IMR-90 (cell line): ENCODE results near the gene ZNRF3. TPM values are rescaled to one million over a fixed set of nuclear protein-coding genes. Genes with fewer than 3 reads are reported as not detected.
"Not testable (repeated sequence)": the region's sequence is repeated elsewhere in the genome, so short reads cannot be mapped to it uniquely, and the experiment has no call there.

Experiments
- ATAC-seq: fragments of 200-7000 bp; cut with Tn5 transposase; 2 replicates; pipeline ENCODE4 v1.9.1; 2020; ENCODE audit warnings: low read depth, mild to moderate bottlenecking, moderate library complexity
- BruUV-seq: library from RNA; stranded (reverse); fragments of 400-500 nt; replicated peaks from 2 replicates; lab custom pipeline; 2021; lab: Mats Ljungman, UMichigan
- CTCF ChIA-PET: fragments of 300-600 bp; formaldehyde crosslinking; extraction: SDS; loops from one replicate; lab custom pipeline; 2021; ENCODE audit warnings: antibody characterized with exemption; lab: Yijun Ruan, JAX
- POLR2A ChIA-PET: fragments of 300-600 bp; sonication (Branson Sonifier 250); formaldehyde crosslinking; loops from one replicate; lab custom pipeline; 2022; ENCODE audit warnings: antibody characterized with exemption; ENCODE audit not compliant: unreplicated experiment; lab: Charles Lee
- DNase-seq: peaks from one replicate; pipeline ENCODE4 v3.0.0; 2013
- H2AFZ ChIP-seq: replicated peaks from 2 replicates; pipeline ENCODE3; 2013; ENCODE audit warnings: low read length, mild to moderate bottlenecking; ENCODE audit not compliant: poor library complexity
- H2AK5ac ChIP-seq: 2 replicates; pipeline ENCODE4 v1.6.1; 2013; ENCODE audit warnings: low read depth, low read length, inconsistent platforms
- H2AK9ac ChIP-seq: replicated peaks from 2 replicates; pipeline ENCODE3; 2013; ENCODE audit warnings: mild to moderate bottlenecking, low read depth, low read length, moderate library complexity; ENCODE audit not compliant: poor library complexity
- H2BK120ac ChIP-seq: 2 replicates; pipeline ENCODE4 v1.6.1; 2013; ENCODE audit warnings: low read depth, low read length, inconsistent platforms
- H2BK15ac ChIP-seq: 3 replicates; pipeline ENCODE4 v1.6.1; 2013; ENCODE audit warnings: low read depth, low read length, inconsistent platforms
- H2BK20ac ChIP-seq: 2 replicates; pipeline ENCODE4 v1.6.1; 2013; ENCODE audit warnings: low read depth, mild to moderate bottlenecking, inconsistent platforms, low read length, moderate library complexity
- H2BK5ac ChIP-seq: 2 replicates; pipeline ENCODE4 v1.6.1; 2013; ENCODE audit warnings: mild to moderate bottlenecking, low read depth, low read length, inconsistent platforms; ENCODE audit not compliant: poor library complexity, severe bottlenecking
- H3K14ac ChIP-seq: replicated peaks from 2 replicates; pipeline ENCODE4 v1.6.1; 2013; ENCODE audit warnings: low read depth, low read length, inconsistent platforms
- H3K18ac ChIP-seq: 2 replicates; pipeline ENCODE4 v1.6.1; 2013; ENCODE audit warnings: low read depth, low read length, control low read depth
- H3K23ac ChIP-seq: 2 replicates; pipeline ENCODE4 v1.6.1; 2013; ENCODE audit warnings: low read depth, low read length, inconsistent platforms
- H3K27ac ChIP-seq: 2 replicates; pipeline ENCODE4 v1.5.1; 2013; ENCODE audit warnings: mild to moderate bottlenecking, control low read depth, low read length; ENCODE audit not compliant: insufficient read depth
- H3K27me3 ChIP-seq: 2 replicates; pipeline ENCODE4 v1.6.1; 2013; ENCODE audit warnings: low read length; ENCODE audit not compliant: control insufficient read depth, insufficient read depth
- H3K36me3 ChIP-seq: 2 replicates; pipeline ENCODE4 v1.6.1; 2013; ENCODE audit warnings: low read length, mixed read lengths; ENCODE audit not compliant: control insufficient read depth, insufficient read depth
- H3K4ac ChIP-seq: 2 replicates; pipeline ENCODE4 v1.6.1; 2013; ENCODE audit warnings: low read depth, low read length, inconsistent platforms
- H3K4me1 ChIP-seq: 2 replicates; pipeline ENCODE4 v1.6.1; 2013; ENCODE audit warnings: low read length, mixed read lengths; ENCODE audit not compliant: control insufficient read depth, insufficient read depth
- H3K4me2 ChIP-seq: 2 replicates; pipeline ENCODE4 v1.6.1; 2013; ENCODE audit warnings: low read depth, mild to moderate bottlenecking, control low read depth, low read length, moderate library complexity
- H3K4me3 ChIP-seq: 2 replicates; pipeline ENCODE4 v1.5.1; 2013; ENCODE audit warnings: low read depth, mild to moderate bottlenecking, control low read depth, low read length, moderate library complexity; ENCODE audit not compliant: insufficient read depth
- H3K56ac ChIP-seq: 2 replicates; pipeline ENCODE4 v1.6.1; 2013; ENCODE audit warnings: low read length, inconsistent platforms; ENCODE audit not compliant: insufficient read depth; ENCODE audit errors: extremely low read depth
- H3K79me1 ChIP-seq, 2 experiments: 2 replicates each; pipeline ENCODE4 v1.6.1; 2013; ENCODE audit warnings: low read length in 2 of 2, inconsistent platforms in 1 of 2, low read depth in 1 of 2
- H3K9ac ChIP-seq: 2 replicates; pipeline ENCODE4 v1.6.1; 2013; ENCODE audit warnings: low read depth, low read length, control low read depth
- H3K9me1 ChIP-seq: 2 replicates; pipeline ENCODE4 v1.6.1; 2013; ENCODE audit warnings: low read length, inconsistent platforms; ENCODE audit not compliant: insufficient read depth
- H3K9me3 ChIP-seq: 2 replicates; pipeline ENCODE4 v1.6.1; 2013; ENCODE audit warnings: low read length; ENCODE audit not compliant: control insufficient read depth, insufficient read depth
- H4K20me1 ChIP-seq: 2 replicates; pipeline ENCODE4 v1.6.1; 2013; ENCODE audit warnings: low read length, inconsistent platforms; ENCODE audit not compliant: insufficient read depth
- H4K5ac ChIP-seq: 2 replicates; pipeline ENCODE4 v1.6.1; 2013; ENCODE audit warnings: mild to moderate bottlenecking, low read depth, low read length, control low read depth
- H4K8ac ChIP-seq, 2 experiments: 2 replicates each; pipeline ENCODE4 v1.6.1; 2013; ENCODE audit warnings: low read depth in 2 of 2, low read length in 2 of 2, control low read depth in 1 of 2, inconsistent platforms in 1 of 2
- H4K91ac ChIP-seq: 2 replicates; pipeline ENCODE4 v1.6.1; 2013; ENCODE audit warnings: low read depth, low read length, inconsistent platforms; ENCODE audit not compliant: insufficient read depth
- BHLHE40 ChIP-seq: fragments of 150-350 bp; IDR thresholded peaks from 2 replicates; pipeline ENCODE4 v1.6.1; 2016; ENCODE audit warnings: mild to moderate bottlenecking, low read depth, low read length
- CEBPB ChIP-seq: IDR thresholded peaks from 2 replicates; pipeline ENCODE4 v1.6.1; 2012; ENCODE audit warnings: low read depth, low read length, improper control_type of control experiment
- FOS ChIP-seq: fragments of 150-350 bp; IDR thresholded peaks from 2 replicates; pipeline ENCODE4 v1.6.1; 2016; ENCODE audit warnings: low read depth, low read length
- MAZ ChIP-seq: IDR thresholded peaks from 2 replicates; pipeline ENCODE4 v1.6.1; 2012; ENCODE audit warnings: low read depth, mild to moderate bottlenecking, low read length, improper control_type of control experiment, moderate library complexity, borderline replicate concordance
- SMC3 ChIP-seq: fragments of 150-350 bp; IDR thresholded peaks from 2 replicates; pipeline ENCODE4 v1.6.1; 2016; ENCODE audit warnings: low read depth, mild to moderate bottlenecking, antibody characterized with exemption, low read length, moderate library complexity
- USF2 ChIP-seq: fragments of 150-350 bp; IDR thresholded peaks from 2 replicates; pipeline ENCODE4 v1.6.1; 2017; ENCODE audit warnings: mild to moderate bottlenecking, antibody characterized with exemption, low read length, low read depth
- WGBS, 2 experiments: methylation state at CpG; one replicate each; pipeline versions ENCODE4 v1.1.5 to v1.1.7; 2013; ENCODE audit warnings: missing lambda C conversion rate in 2 of 2; ENCODE audit not compliant: insufficient read length in 1 of 2; ENCODE audit errors: extremely low coverage in 2 of 2; 5-methylcytosine and 5-hydroxymethylcytosine counted together
- dilution Hi-C: fragments of 300-500 bp; cut with HindIII; formaldehyde crosslinking; loops from one replicate; pipeline ENCODE4 v1.14.3; 2018; ENCODE audit warnings: low sequenced_read_pairs; ENCODE audit not compliant: unreplicated experiment
- in situ Hi-C: fragments of 300-500 bp; cut with MboI; formaldehyde crosslinking; loops from 3 replicates; pipeline ENCODE4 v1.14.3; 2019; ENCODE audit warnings: low sequenced_read_pairs, inconsistent platforms, mixed read lengths
- intact Hi-C: fragments of 100-400 bp; cut with micrococcal nuclease; formaldehyde crosslinking; loops from 2 replicates; pipeline ENCODE4 v1.10.0; 2022
- polyA plus RNA-seq, 3 experiments: library from polyadenylated mRNA; depleted of rRNA; stranded (reverse); fragments of >200 nt; gene quantifications; 2 replicates each; pipeline ENCODE4 v1.2.3, GENCODE V29; 2012; ENCODE audit warnings: low replicate concordance in 1 of 3
- total RNA-seq: library from RNA; depleted of rRNA; stranded (reverse); fragments of >200 nt; gene quantifications from 2 replicates; pipeline ENCODE4 v1.2.3, GENCODE V29; 2012

The ZNRF3 gene
- total and polyA plus RNA-seq, 2 of the 4 experiments (the other 2 are of a cell fraction) = 1.4 to 2.4 TPM

- no peaks in the 10 kb centered on the region for H3K9me1 ChIP-seq
These were observed 16.2 kb upstream of the ZNRF3 start for GRCh38 chr22:28867191-28867590.

DNA sequence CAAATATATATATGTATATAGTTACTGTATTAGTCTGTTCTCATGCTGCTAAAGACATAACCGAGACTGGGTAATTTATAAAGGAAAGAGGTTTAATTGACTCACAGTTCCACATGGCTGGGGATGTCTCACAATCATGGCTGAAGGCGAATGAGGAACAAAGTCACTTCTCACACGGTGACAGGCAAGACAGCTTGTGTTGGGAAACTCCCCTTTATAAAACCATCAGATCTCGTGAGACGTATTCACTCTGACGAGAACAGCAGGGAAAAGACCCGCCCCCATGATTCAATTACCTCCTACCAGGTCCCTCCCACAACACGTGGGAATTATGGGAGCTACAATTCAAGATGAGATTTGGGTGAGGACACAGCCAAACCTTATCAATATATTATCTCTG, 15.0 kb upstream of the ZNRF3 start:
- intact Hi-C loops, H3K27me3 ChIP-seq, H2BK15ac ChIP-seq, DNase-seq, H4K91ac ChIP-seq, H2AK9ac ChIP-seq, ATAC-seq, CTCF ChIA-PET, H3K9me3 ChIP-seq, H3K4ac ChIP-seq, H3K79me1 ChIP-seq, H3K27ac ChIP-seq, H4K20me1 ChIP-seq, dilution Hi-C loops, H3K18ac ChIP-seq, H2AFZ ChIP-seq, H2BK20ac ChIP-seq, H3K9ac ChIP-seq, H2AK5ac ChIP-seq, H3K4me3 ChIP-seq, H3K4me1 ChIP-seq, H3K4me2 ChIP-seq, H4K8ac ChIP-seq, H2BK120ac ChIP-seq, BruUV-seq, H3K36me3 ChIP-seq, in situ Hi-C loops, H4K5ac ChIP-seq, H3K14ac ChIP-seq, H2BK5ac ChIP-seq, H3K56ac ChIP-seq, H3K9me1 ChIP-seq, POLR2A ChIA-PET, H3K23ac ChIP-seq: not testable (repeated sequence)
- no CpG with 5 or more reads among the region's 8 CpGs for WGBS, 2 experiments

More at GRCh38 chr22:28867191-28867590, 16.2 kb upstream of the ZNRF3 start:
- no peak overlapping the region for H3K27ac ChIP-seq
- no CpG with 5 or more reads among the region's 3 CpGs for WGBS, 2 experiments
- no peak overlapping the region for H3K4me2 ChIP-seq
- no peak overlapping the region for H2BK20ac ChIP-seq
- no peak overlapping the region for H4K5ac ChIP-seq
- H3K56ac ChIP-seq = no peak overlapping the region
- H3K79me1 ChIP-seq = no peaks in the 10 kb centered on the region
- H2BK120ac ChIP-seq = no peak overlapping the region
- peaks cover 8% of the 10 kb centered on the region; the same call in 1 of the 2 replicates for H3K27me3 ChIP-seq
- ChIA-PET CTCF (no interaction called here), POLR2A (no interaction called here)
- H3K4ac ChIP-seq = no peak overlapping the region
- dilution Hi-C loops (no loop called here), intact Hi-C loops (no loop called here), in situ Hi-C loops (no loop called here)
- no peaks in the 10 kb centered on the region for H3K4me1 ChIP-seq
- H2BK15ac ChIP-seq = no peak overlapping the region
- H3K9ac ChIP-seq = no peak overlapping the region
- TF ChIP-seq USF2 = no peak
- no peak for TF ChIP-seq SMC3
- TF ChIP-seq BHLHE40 = no peak
- no peak for TF ChIP-seq FOS
- no peak for TF ChIP-seq CEBPB
- TF ChIP-seq MAZ = no peak
- H3K18ac ChIP-seq = no peak overlapping the region
- no peak overlapping the region for H4K91ac ChIP-seq
- H2AK9ac ChIP-seq = no peak overlapping the region
- ATAC-seq (no peak), DNase-seq (no peak)
- peaks cover 3% of the 10 kb centered on the region; the same call in 1 of the 2 replicates for H3K9me3 ChIP-seq
- no peak overlapping the region for H2BK5ac ChIP-seq
- no peaks in the 10 kb centered on the region for H4K20me1 ChIP-seq
- no peak overlapping the region for H3K23ac ChIP-seq
- H2AK5ac ChIP-seq = no peak overlapping the region
- no peak overlapping the region for H3K14ac ChIP-seq
- H3K36me3 ChIP-seq = no peaks in the 10 kb centered on the region
- no TSS peak for BruUV-seq
- no peak overlapping the region for H4K8ac ChIP-seq
- no peak overlapping the region for H3K4me3 ChIP-seq
- no peak overlapping the region for H2AFZ ChIP-seq
